Liver (tissue), 9 donors: Measurements from ENCODE around the gene NLRP13. TPM values are rescaled to one million over a fixed set of nuclear protein-coding genes. Genes with fewer than 3 reads are reported as not detected.

Source experiments
- DNase-seq: peaks from one replicate; pipeline ENCODE4 v3.0.0-alpha.2; 2017; ENCODE audit warnings: low spot score
- H3K27ac ChIP-seq, 2 donors: one replicate each; pipeline ENCODE4 v1.7.0; 2013; ENCODE audit warnings: inconsistent platforms in 2 of 2, low read length in 2 of 2, control low read depth in 1 of 2, low read depth in 1 of 2, mild to moderate bottlenecking in 1 of 2
- H3K27me3 ChIP-seq, 4 donors: one replicate each; pipeline versions ENCODE4 v1.6.1 to v1.7.0; 2013; ENCODE audit warnings: low read length in 3 of 4, inconsistent platforms in 1 of 4, mild to moderate bottlenecking in 1 of 4, moderate library complexity in 1 of 4; ENCODE audit not compliant: control insufficient read depth in 4 of 4, insufficient read depth in 4 of 4
- H3K36me3 ChIP-seq, 4 donors: one replicate each; pipeline versions ENCODE4 v1.6.1 to v1.7.0; 2013; ENCODE audit warnings: low read length in 3 of 4, mild to moderate bottlenecking in 3 of 4, low read depth in 1 of 4, moderate library complexity in 1 of 4; ENCODE audit not compliant: control insufficient read depth in 4 of 4, insufficient read depth in 3 of 4
- H3K4me1 ChIP-seq, 4 donors: one replicate each; pipeline versions ENCODE4 v1.6.1 to v1.7.0; 2013; ENCODE audit warnings: low read length in 3 of 4, mild to moderate bottlenecking in 3 of 4, moderate library complexity in 1 of 4; ENCODE audit not compliant: control insufficient read depth in 4 of 4, insufficient read depth in 4 of 4
- H3K4me3 ChIP-seq, 3 donors: one replicate each; pipeline versions ENCODE4 v1.6.1 to v1.7.0; 2013; ENCODE audit warnings: low read length in 3 of 3, control low read depth in 1 of 3, low read depth in 1 of 3, mild to moderate bottlenecking in 1 of 3
- H3K9ac ChIP-seq, 2 donors: one replicate each; pipeline ENCODE4 v1.7.0; 2013; ENCODE audit warnings: low read length in 2 of 2, mild to moderate bottlenecking in 2 of 2, moderate library complexity in 2 of 2, control low read depth in 1 of 2, low read depth in 1 of 2
- H3K9me3 ChIP-seq, 4 donors: one replicate each; pipeline versions ENCODE4 v1.6.1 to v1.7.0; 2013; ENCODE audit warnings: low read length in 3 of 4; ENCODE audit not compliant: control insufficient read depth in 4 of 4
- ATF3 ChIP-seq: IDR thresholded peaks from 2 replicates; pipeline ENCODE4 v1.6.1; 2016; ENCODE audit warnings: antibody characterized with exemption
- CTCF ChIP-seq: fragments of 150-350 bp; IDR thresholded peaks from 2 replicates; pipeline ENCODE4 v1.5.1; 2017; ENCODE audit warnings: improper control_type of control experiment, low read depth, low read length; ENCODE audit not compliant: missing input control
- FOXA2 ChIP-seq: IDR thresholded peaks from 2 replicates; pipeline ENCODE4 v1.6.1; 2016; ENCODE audit warnings: antibody characterized with exemption
- GABPA ChIP-seq, 2 donors: IDR thresholded peaks in 1 of 2; conservative IDR thresholded peaks in 1 of 2; 2 replicates each; pipeline ENCODE4 v1.6.1; 2016; ENCODE audit warnings: antibody characterized with exemption in 2 of 2, mild to moderate bottlenecking in 1 of 2, moderate library complexity in 1 of 2
- HNF4A ChIP-seq, 2 donors: conservative IDR thresholded peaks; 2 replicates each; pipeline ENCODE4 v1.6.1; 2016; ENCODE audit warnings: antibody characterized with exemption in 2 of 2, mild to moderate bottlenecking in 2 of 2
- HNF4G ChIP-seq: IDR thresholded peaks from 2 replicates; pipeline ENCODE4 v1.6.1; 2016; ENCODE audit warnings: antibody characterized with exemption
- MAX ChIP-seq: IDR thresholded peaks from 2 replicates; pipeline ENCODE4 v1.6.1; 2016; ENCODE audit warnings: antibody characterized with exemption
- NR2F2 ChIP-seq: IDR thresholded peaks from 2 replicates; pipeline ENCODE4 v1.6.1; 2016; ENCODE audit warnings: antibody characterized with exemption
- RAD21 ChIP-seq, 2 donors: IDR thresholded peaks; 2 replicates each; pipeline ENCODE4 v1.6.1; 2016; ENCODE audit warnings: antibody characterized with exemption in 2 of 2, mild to moderate bottlenecking in 2 of 2
- REST ChIP-seq: IDR thresholded peaks from 2 replicates; pipeline ENCODE4 v1.6.1; 2016; ENCODE audit warnings: antibody characterized with exemption, mild to moderate bottlenecking
- RXRA ChIP-seq, 2 donors: IDR thresholded peaks; 2 replicates each; pipeline ENCODE4 v1.6.1; 2017 to 2018; ENCODE audit warnings: antibody characterized with exemption in 2 of 2, mild to moderate bottlenecking in 1 of 2
- SP1 ChIP-seq: IDR thresholded peaks from 2 replicates; pipeline ENCODE4 v1.6.1; 2018; ENCODE audit warnings: antibody characterized with exemption, mild to moderate bottlenecking
- TAF1 ChIP-seq: conservative IDR thresholded peaks from 2 replicates; pipeline ENCODE4 v1.6.1; 2016; ENCODE audit warnings: antibody characterized with exemption, mild to moderate bottlenecking
- YY1 ChIP-seq: IDR thresholded peaks from 2 replicates; pipeline ENCODE4 v1.6.1; 2016; ENCODE audit warnings: antibody characterized with exemption, mild to moderate bottlenecking
- ZBTB33 ChIP-seq: IDR thresholded peaks from 2 replicates; pipeline ENCODE4 v1.6.1; 2016; ENCODE audit warnings: antibody characterized with exemption
- WGBS: extraction: QIAGEN DNeasy Blood & Tissue Kit; methylation state at CpG from one replicate; pipeline ENCODE4 v1.1.7; 2013; 5-methylcytosine and 5-hydroxymethylcytosine counted together
- polyA plus RNA-seq, 2 donors: library from polyadenylated mRNA; stranded (reverse) in 1 of 2; unstranded in 1 of 2; fragments of 200-250 nt in 1 of 2; fragments of >200 nt in 1 of 2; fragmentation: Nextera tagmentation in 1 of 2; extraction: Ambion mirVana in 1 of 2; gene quantifications; one replicate each; pipeline versions ENCODE4 v1.2.1 to v1.2.3, GENCODE V29; 2013 to 2015
- total RNA-seq, 2 donors: library from RNA; depleted of rRNA; stranded (reverse); fragments of >200 nt; gene quantifications; one replicate each; pipeline ENCODE4 v1.2.3, GENCODE V29; 2014
- donor health status: healthy.
- donor health status: healthy.
- donor health status: healthy.
- donor health status: healthy.
- donor health status: healthy.

NLRP13 gene
- total and polyA plus RNA-seq, 4 donors = not detected

GRCh38 chr19:55901369-55902079, 30.6 kb downstream of the NLRP13 start (continued):
- TF ChIP-seq RXRA (IDR thresholded peaks at IDR 0.05) (no peak), MAX (no peak), FOXA2 (no peak), ZBTB33 (no peak)

- TF ChIP-seq CTCF (no peak), ATF3 (no peak), REST (no peak), FOXA2 (no peak), GABPA (IDR thresholded peaks at IDR 0.05 in 1 of 2, conservative IDR thresholded peaks at IDR 0.05 in 1 of 2) (no peak), RAD21 (IDR thresholded peaks at IDR 0.05) (no peak), YY1 (no peak), RXRA (IDR thresholded peaks at IDR 0.05) (no peak), SP1 (no peak), MAX (no peak), ZBTB33 (no peak), HNF4A (conservative IDR thresholded peaks at IDR 0.05) (no peak), HNF4G (no peak), TAF1 (no peak), NR2F2 (no peak)
- no peaks in the 10 kb centered on the region for H3K9me3 ChIP-seq
- no peak overlapping the region for H3K4me3 ChIP-seq
- no peak overlapping the region for H3K27ac ChIP-seq
- no peaks in the 10 kb centered on the region for H3K4me1 ChIP-seq
- no peak for DNase-seq
- H3K27me3 ChIP-seq = no peaks in the 10 kb centered on the region
- no peaks in the 10 kb centered on the region for H3K36me3 ChIP-seq
- WGBS = 70% methylated on average over 12 of the region's 12 CpGs
- no peak overlapping the region for H3K9ac ChIP-seq
These were observed 33.2 kb downstream of the NLRP13 start for GRCh38 chr19:55898911-55899310.
